DND-41 (cell line): ENCODE results near the gene ARHGAP26.

Experiments
- EZH2 ChIP-seq: IDR thresholded peaks from 3 replicates; pipeline ENCODE4 v1.6.1; 2012; ENCODE audit warnings: borderline replicate concordance, low read depth, mild to moderate bottlenecking, moderate library complexity, low read length, inconsistent platforms; ENCODE audit not compliant: severe bottlenecking
- TF ChIP-seq, protein P1 (sequence below): IDR thresholded peaks from 2 replicates; pipeline ENCODE4 v1.5.1; 2012; ENCODE audit warnings: borderline replicate concordance, low read length, moderate library complexity, mild to moderate bottlenecking; ENCODE audit not compliant: poor library complexity, severe bottlenecking; ENCODE audit errors: extremely low read depth

DNA sequence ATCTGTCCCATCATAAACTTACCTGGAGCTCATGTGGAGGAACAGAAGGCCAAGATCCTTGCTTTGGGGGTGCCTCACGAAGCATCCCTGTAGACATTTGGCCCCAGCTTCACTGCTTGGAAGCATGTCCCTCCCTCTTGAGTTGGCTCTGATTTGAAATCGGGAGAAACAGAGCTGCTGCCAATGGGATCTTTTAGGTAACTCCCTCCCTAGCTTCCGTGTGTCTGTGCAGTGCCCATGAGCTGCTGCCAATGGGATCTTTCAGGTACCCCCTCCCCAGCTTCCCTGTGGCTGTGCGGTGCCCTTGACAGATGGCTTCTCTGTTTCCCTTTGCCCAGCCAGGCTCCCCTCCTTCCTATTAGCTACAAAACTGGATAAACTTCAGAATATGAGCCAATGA lies 455.3 kb downstream of the ARHGAP26 start:
- TF ChIP-seq EZH2: no peak
- TF ChIP-seq, protein P1, sequence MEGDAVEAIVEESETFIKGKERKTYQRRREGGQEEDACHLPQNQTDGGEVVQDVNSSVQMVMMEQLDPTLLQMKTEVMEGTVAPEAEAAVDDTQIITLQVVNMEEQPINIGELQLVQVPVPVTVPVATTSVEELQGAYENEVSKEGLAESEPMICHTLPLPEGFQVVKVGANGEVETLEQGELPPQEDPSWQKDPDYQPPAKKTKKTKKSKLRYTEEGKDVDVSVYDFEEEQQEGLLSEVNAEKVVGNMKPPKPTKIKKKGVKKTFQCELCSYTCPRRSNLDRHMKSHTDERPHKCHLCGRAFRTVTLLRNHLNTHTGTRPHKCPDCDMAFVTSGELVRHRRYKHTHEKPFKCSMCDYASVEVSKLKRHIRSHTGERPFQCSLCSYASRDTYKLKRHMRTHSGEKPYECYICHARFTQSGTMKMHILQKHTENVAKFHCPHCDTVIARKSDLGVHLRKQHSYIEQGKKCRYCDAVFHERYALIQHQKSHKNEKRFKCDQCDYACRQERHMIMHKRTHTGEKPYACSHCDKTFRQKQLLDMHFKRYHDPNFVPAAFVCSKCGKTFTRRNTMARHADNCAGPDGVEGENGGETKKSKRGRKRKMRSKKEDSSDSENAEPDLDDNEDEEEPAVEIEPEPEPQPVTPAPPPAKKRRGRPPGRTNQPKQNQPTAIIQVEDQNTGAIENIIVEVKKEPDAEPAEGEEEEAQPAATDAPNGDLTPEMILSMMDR: no peak
